HEK293 (cell line): ENCODE measurements around the gene KMO.

ENCODE experiments used
- CTCF ChIA-PET: fragments of 350-600 bp; formaldehyde crosslinking; extraction: SDS; loops from one replicate; lab custom pipeline; 2021; ENCODE audit warnings: antibody characterized with exemption; lab: Yijun Ruan, JAX
- POLR2A ChIA-PET: fragments of 300-600 bp; formaldehyde crosslinking; extraction: SDS; loops from one replicate; lab custom pipeline; 2020; ENCODE audit warnings: antibody characterized with exemption, inconsistent platforms; lab: Yijun Ruan, JAX
- H3K27ac ChIP-seq: fragments of 200-500 bp; sonication (Bioruptor generic); 2 replicates; pipeline ENCODE4 v1.5.1; 2014; ENCODE audit warnings: low read depth, low read length, control low read depth, inconsistent platforms; ENCODE audit errors: extremely low read depth
- H3K36me3 ChIP-seq, 2 experiments: fragments of 200-500 bp in 1 of 2; sonication (Bioruptor generic) in 1 of 2; 1 replicate in 1 of 2; 2 replicates in 1 of 2; pipeline ENCODE4 v1.5.1; 2014 to 2017; ENCODE audit warnings: inconsistent platforms in 2 of 2, low read length in 2 of 2; ENCODE audit not compliant: control insufficient read depth in 2 of 2, insufficient read depth in 1 of 2
- H3K4me1 ChIP-seq: fragments of 200-500 bp; sonication (Bioruptor generic); 2 replicates; pipeline ENCODE4 v1.5.1; 2014; ENCODE audit warnings: mild to moderate bottlenecking, low read length, inconsistent platforms; ENCODE audit not compliant: control insufficient read depth, insufficient read depth
- H3K4me3 ChIP-seq: 2 replicates; pipeline ENCODE4 v1.5.1; 2011; ENCODE audit warnings: low read depth, mild to moderate bottlenecking, control low read depth, low read length, moderate library complexity
- H3K9me3 ChIP-seq: fragments of 200-500 bp; sonication (Bioruptor generic); 2 replicates; pipeline ENCODE4 v1.5.1; 2014; ENCODE audit warnings: low read depth, low read length, inconsistent platforms; ENCODE audit not compliant: control insufficient read depth, insufficient read depth
- HOXC10 ChIP-seq: sonication (generic); formaldehyde crosslinking; IDR thresholded peaks from 2 replicates; pipeline ENCODE4 v1.8.1; 2023; ENCODE audit warnings: mild to moderate bottlenecking, missing genetic modification reagents
- MEIS1 ChIP-seq: sonication (generic); formaldehyde crosslinking; IDR thresholded peaks from 2 replicates; pipeline ENCODE4 v1.8.1; 2022; ENCODE audit warnings: missing genetic modification reagents, mild to moderate bottlenecking, borderline replicate concordance
- PRDM10 ChIP-seq: fragments of 450-650 bp; formaldehyde crosslinking; IDR thresholded peaks from 2 replicates; pipeline ENCODE4 v1.5.1; 2016; ENCODE audit warnings: missing biosample characterization, missing genetic modification characterization
- SCRT2 ChIP-seq: fragments of 450-650 bp; formaldehyde crosslinking; IDR thresholded peaks from 2 replicates; pipeline ENCODE4 v1.5.1; 2016; ENCODE audit warnings: missing biosample characterization, missing genetic modification characterization
- ZBTB44 ChIP-seq: fragments of 450-650 bp; IDR thresholded peaks from 2 replicates; pipeline ENCODE4 v1.5.1; 2018; ENCODE audit warnings: missing biosample characterization, mild to moderate bottlenecking, missing genetic modification characterization
- ZBTB48 ChIP-seq: fragments of 450-650 bp; formaldehyde crosslinking; IDR thresholded peaks from 2 replicates; pipeline ENCODE4 v1.5.1; 2016; ENCODE audit warnings: missing biosample characterization, missing genetic modification characterization
- ZFP37 ChIP-seq: fragments of 450-650 bp; formaldehyde crosslinking; IDR thresholded peaks from 2 replicates; pipeline ENCODE4 v1.5.1; 2016; ENCODE audit warnings: missing biosample characterization, missing genetic modification characterization
- ZIC2 ChIP-seq: fragments of 450-650 bp; formaldehyde crosslinking; IDR thresholded peaks from 2 replicates; pipeline ENCODE4 v1.5.1; 2016; ENCODE audit warnings: missing biosample characterization, missing genetic modification characterization
- ZNF146 ChIP-seq: fragments of 450-650 bp; formaldehyde crosslinking; IDR thresholded peaks from 2 replicates; pipeline ENCODE4 v1.5.1; 2016; ENCODE audit warnings: missing biosample characterization, missing genetic modification characterization
- ZNF157 ChIP-seq: fragments of 450-650 bp; formaldehyde crosslinking; IDR thresholded peaks from 2 replicates; pipeline ENCODE4 v1.5.1; 2016; ENCODE audit warnings: missing biosample characterization, missing genetic modification characterization
- ZNF19 ChIP-seq: fragments of 450-650 bp; formaldehyde crosslinking; IDR thresholded peaks from 2 replicates; pipeline ENCODE4; 2016; ENCODE audit warnings: missing biosample characterization, missing genetic modification characterization, low read depth
- ZNF341 ChIP-seq: fragments of 450-650 bp; formaldehyde crosslinking; IDR thresholded peaks from 2 replicates; pipeline ENCODE4; 2016; ENCODE audit warnings: low read depth, missing biosample characterization, missing genetic modification characterization
- ZNF514 ChIP-seq: fragments of 450-650 bp; formaldehyde crosslinking; IDR thresholded peaks from 2 replicates; pipeline ENCODE4 v1.5.1; 2016; ENCODE audit warnings: missing biosample characterization, missing genetic modification characterization
- ZNF664 ChIP-seq: fragments of 450-650 bp; formaldehyde crosslinking; IDR thresholded peaks from 2 replicates; pipeline ENCODE4 v1.5.1; 2016; ENCODE audit warnings: missing biosample characterization, missing genetic modification characterization
- ZNF776 ChIP-seq: fragments of 450-650 bp; formaldehyde crosslinking; IDR thresholded peaks from 2 replicates; pipeline ENCODE4 v1.5.0; 2017; ENCODE audit warnings: missing biosample characterization, missing genetic modification characterization, borderline replicate concordance
- ZNF843 ChIP-seq: fragments of 450-650 bp; formaldehyde crosslinking; IDR thresholded peaks from 2 replicates; pipeline ENCODE4 v1.5.1; 2016; ENCODE audit warnings: missing biosample characterization, missing genetic modification characterization
- ZSCAN18 ChIP-seq: fragments of 450-650 bp; formaldehyde crosslinking; IDR thresholded peaks from 2 replicates; pipeline ENCODE4 v1.5.1; 2016; ENCODE audit warnings: missing biosample characterization, missing genetic modification characterization
- TF ChIP-seq, protein P1 (sequence below): fragments of 450-650 bp; formaldehyde crosslinking; IDR thresholded peaks from 2 replicates; pipeline ENCODE4 v1.5.1; 2016; ENCODE audit warnings: missing biosample characterization, missing genetic modification characterization

Gene KMO

GRCh38 chr1:241593186-241593585 is 61.0 kb downstream of the KMO start:
- no peak for TF ChIP-seq ZBTB44 (tag by site-specific recombination)
- TF ChIP-seq, all 188 proteins: peak for 0
- POLR2A ChIA-PET: no interaction called here
- Histone ChIP-seq H3K9me3 (no peaks in the 10 kb centered on the region), H3K4me1 (no peaks in the 10 kb centered on the region), H3K36me3 (no peaks in the 10 kb centered on the region), H3K4me3 (no peak overlapping the region), H3K27ac (no peak overlapping the region)
- CTCF ChIA-PET: interaction anchor here (0.8 kb wide), 1 partner anchor 17 kb away, joined by 5 read pairs; no protein-coding TSS in a partner anchor

- H3K9me3 ChIP-seq: no peaks in the 10 kb centered on the region
- ChIA-PET CTCF (no interaction called here), POLR2A (no interaction called here)
- H3K4me1 ChIP-seq: no peaks in the 10 kb centered on the region
- H3K4me3 ChIP-seq: no peak overlapping the region
- H3K36me3 ChIP-seq: no peaks in the 10 kb centered on the region
- no peak for TF ChIP-seq ZFP37
- no peak for TF ChIP-seq ZBTB48 (tag by site-specific recombination)
- no peak for TF ChIP-seq ZSCAN18 (tag by site-specific recombination)
- no peak for TF ChIP-seq ZIC2 (tag by site-specific recombination)
- TF ChIP-seq ZNF664 (tag by site-specific recombination): no peak
- no peak for TF ChIP-seq ZNF843 (tag by site-specific recombination)
- no peak for TF ChIP-seq HOXC10 (CRISPR knock-in tag)
- TF ChIP-seq SCRT2: no peak
- no peak for TF ChIP-seq ZNF19 (tag by site-specific recombination)
- TF ChIP-seq MEIS1 (CRISPR knock-in tag): no peak
- TF ChIP-seq, protein P1, sequence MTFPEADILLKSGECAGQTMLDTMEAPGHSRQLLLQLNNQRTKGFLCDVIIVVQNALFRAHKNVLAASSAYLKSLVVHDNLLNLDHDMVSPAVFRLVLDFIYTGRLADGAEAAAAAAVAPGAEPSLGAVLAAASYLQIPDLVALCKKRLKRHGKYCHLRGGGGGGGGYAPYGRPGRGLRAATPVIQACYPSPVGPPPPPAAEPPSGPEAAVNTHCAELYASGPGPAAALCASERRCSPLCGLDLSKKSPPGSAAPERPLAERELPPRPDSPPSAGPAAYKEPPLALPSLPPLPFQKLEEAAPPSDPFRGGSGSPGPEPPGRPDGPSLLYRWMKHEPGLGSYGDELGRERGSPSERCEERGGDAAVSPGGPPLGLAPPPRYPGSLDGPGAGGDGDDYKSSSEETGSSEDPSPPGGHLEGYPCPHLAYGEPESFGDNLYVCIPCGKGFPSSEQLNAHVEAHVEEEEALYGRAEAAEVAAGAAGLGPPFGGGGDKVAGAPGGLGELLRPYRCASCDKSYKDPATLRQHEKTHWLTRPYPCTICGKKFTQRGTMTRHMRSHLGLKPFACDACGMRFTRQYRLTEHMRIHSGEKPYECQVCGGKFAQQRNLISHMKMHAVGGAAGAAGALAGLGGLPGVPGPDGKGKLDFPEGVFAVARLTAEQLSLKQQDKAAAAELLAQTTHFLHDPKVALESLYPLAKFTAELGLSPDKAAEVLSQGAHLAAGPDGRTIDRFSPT (tag by site-specific recombination): no peak
- no peak for TF ChIP-seq ZNF776
- TF ChIP-seq ZNF514 (tag by site-specific recombination): no peak
- TF ChIP-seq ZNF341 (tag by site-specific recombination): no peak
- no peak overlapping the region for H3K27ac ChIP-seq
Measured at GRCh38 chr1:241596633-241597032, 64.5 kb downstream of the KMO start.

- ChIA-PET POLR2A (no interaction called here), CTCF (no interaction called here)
- no peak overlapping the region for H3K4me3 ChIP-seq
- no peaks in the 10 kb centered on the region for H3K9me3 ChIP-seq
- TF ChIP-seq ZNF157 (no peak), PRDM10 (tag by site-specific recombination) (no peak), ZNF146 (tag by site-specific recombination) (no peak)
- no peak overlapping the region for H3K27ac ChIP-seq
- no peaks in the 10 kb centered on the region for H3K36me3 ChIP-seq
- no peaks in the 10 kb centered on the region for H3K4me1 ChIP-seq
Measured at GRCh38 chr1:241598249-241598648, 66.1 kb downstream of the KMO start.
